Activated CD8-positive, alpha-beta memory T cell treated with anti-CD3 and anti-CD28 coated beads for 48 hours (primary cell): ENCODE measurements around the gene NACC2.

Experiments used
- DNase-seq, 3 experiments: peaks; one replicate each; pipeline ENCODE4 v3.0.0-alpha.2; 2020; ENCODE audit warnings: low read depth in 2 of 3, low spot score in 2 of 3

The NACC2 gene

DNA sequence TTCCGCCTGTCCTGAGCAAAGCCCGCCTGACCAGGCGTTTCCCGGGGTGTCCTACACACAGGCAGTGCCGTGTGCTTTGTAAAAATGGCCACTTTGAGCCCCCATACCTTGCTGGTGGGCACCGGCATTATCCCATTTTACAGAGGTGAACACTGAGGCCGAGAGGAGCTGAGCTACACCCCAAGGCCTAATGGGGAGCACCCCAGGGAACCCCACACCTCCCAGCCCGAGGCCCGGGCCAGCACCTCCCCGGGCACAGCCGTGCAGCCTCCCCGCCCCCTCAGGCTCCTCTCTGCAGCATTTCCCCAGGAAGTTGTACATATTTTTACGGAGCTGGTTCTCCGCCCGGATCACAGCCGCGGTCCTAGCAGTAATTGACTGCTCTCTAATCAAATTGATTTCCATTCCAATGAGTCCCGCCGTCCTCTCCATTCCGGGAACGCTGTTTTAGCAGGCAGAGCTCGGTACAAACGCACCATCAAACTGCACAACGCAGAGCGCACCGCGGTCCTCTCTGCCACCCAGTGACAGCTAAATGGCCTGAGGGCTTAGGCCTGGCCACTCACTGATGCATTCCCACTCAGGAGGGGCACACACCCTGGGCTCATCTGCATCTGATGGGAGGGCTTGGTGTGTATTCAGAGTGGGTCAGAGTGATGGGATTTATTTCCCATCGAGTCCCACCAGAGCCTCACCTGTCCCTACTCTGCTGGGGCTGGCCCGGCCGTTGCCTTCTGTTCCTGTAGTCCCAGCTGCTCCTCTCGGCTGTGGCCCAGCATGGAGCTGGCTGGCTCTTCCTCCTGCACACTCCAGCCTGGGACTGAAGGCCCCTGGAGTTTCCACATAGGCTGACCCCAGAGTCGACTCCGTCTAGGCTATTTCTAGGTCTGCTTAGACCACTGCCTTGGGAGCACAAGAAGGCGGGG is 97.7 kb downstream of the NACC2 start:
- no peak for DNase-seq

DNA sequence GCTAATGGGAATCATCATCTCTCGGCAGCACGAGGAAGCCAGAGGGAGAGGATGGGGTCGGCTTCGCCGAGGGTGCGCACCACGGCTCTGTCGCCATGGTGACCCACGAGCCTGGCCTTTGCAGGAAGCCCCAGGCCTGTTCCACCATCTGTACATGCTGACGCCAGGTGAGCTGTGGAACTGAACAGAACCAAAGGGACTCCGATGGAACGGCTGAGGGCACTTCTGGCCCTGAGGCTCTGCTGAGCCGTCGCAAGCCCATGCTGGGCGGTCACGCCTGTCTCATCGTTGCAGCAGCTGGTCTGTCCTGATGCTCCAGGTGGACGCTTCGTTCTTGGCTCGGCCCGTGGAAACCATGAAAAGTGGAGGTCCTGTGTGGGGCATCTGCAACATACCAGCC is 99.3 kb downstream of the NACC2 start:
- no peak for DNase-seq

DNA sequence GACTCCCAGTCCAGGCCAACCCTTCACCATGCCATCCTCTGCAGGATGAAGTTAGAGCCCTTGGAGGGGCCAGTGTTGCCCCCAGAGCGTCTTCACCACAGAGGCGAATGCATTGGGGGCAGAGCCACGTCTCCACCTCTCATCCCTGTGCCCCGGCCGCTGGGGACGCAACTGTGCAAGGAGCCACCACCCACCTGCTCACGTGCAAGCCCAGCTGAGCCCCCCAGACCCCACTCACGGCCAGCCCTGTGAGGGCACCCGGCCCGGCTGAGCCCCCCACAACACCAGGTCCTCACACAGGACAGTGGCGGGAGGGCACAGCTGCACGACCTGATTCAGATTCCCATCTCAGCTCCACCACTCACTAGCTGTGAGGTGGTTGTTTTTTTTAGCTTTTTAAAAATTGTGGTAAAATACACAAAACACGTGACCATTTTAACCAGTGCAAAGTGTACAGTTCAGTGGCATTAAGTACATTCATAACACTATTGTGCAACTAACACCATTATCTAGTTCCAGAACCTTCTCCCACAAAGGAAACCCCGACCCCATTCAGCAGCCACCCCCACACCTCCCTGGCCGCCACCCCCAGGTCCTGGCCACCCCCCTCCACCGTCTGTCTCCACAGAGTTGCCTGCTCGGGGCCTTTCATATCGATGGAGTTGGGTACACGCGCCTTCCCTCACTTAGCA is 100.4 kb downstream of the NACC2 start:
- no peak for DNase-seq

DNA sequence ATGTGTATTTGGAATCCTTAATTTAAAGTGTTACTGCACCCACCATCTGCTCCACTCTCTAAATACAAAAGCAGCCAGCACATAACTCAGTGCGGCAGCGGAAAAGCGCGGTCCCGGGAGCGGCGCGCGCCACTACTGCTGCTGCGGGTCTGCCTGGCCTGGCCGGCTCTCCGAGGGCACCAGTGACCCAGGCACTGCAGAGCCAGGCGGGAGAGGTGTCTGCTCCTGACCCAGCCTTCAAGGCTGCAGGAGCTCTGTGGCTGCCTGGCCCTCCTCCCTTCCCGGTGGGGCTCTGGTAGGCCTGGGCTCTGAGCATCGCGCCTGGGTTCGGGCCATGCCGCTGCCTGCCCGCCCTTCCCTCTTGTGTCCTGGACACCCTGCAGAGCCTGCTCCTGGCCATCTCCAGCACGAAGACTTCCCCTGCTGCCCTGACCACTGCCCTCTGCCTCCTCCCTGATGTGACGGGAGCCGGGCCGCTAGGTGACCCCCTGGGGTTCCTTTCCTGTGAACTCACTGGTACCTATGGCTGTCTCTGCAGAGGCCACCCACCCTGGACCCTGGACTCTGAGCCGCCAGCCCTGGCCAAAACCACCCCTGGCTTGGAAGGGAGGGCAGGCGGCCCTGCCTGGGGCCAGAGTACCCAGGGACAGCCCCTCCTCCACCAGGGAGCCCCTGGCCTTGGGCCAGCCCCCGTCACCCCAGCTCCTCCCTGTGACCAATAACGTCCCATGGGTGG is 101.2 kb downstream of the NACC2 start:
- DNase-seq: no peak

DNA sequence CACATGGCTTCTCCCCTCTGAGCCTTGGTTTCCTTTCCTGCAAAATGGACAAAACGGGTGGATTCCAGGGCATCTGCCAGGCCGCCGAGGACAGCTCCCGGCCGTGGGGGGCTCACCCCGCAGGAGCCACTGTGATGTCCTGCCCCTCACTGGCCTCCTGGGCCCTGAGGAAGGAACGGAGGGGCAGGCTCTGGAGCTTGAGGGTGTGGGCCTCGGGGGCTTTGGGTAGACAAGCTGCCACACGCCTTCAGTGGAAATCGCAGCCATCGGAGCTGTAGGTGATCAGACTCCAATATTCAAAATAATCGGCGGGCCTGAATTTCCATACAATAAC is 101.7 kb downstream of the NACC2 start:
- DNase-seq: no peak

DNA sequence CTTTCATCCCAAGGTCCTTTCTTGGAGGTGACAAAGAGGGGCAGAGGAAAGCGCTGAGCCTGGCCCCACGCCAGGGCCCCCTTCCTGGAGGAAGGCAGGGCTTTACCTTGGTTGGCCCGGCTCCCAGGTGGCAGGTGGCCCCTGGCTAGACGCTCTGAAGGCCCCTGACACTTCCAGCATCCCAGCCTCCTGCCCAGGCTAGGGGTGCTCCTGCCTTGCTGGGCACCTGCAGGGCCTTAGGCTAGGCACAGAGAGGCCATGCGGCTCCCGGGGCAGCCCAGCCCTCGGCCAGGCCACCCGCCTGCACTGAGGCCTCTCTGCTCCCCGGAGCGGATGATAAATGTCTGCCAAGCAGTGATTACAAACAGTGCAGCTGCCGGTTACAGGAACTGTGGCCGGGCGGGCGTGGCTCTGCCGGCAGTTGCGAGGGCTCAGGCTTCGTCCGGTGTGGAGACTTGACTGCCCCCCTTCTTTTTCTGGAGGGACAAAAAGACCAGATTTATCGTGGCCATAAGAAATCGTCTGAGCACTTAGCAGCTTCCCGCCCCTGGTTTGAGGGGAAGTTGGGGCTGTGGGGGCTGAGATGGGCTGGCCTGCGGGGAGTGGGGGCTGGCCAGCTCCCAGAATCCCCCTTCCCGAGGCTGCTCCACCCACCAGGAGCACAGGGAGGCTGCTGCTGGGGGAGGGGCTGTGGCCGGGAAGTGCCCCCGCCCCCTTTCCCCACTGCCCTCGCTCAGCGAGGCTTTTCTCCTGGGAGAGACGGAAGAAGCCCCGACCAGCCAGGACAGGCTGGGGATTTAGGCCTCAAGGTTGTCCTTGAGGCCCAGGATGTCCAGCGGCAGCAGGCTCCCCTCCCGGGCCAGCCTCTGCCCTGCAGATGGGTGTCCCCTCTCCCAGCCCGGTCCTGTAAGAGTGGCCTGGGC is 102.3 kb downstream of the NACC2 start:
- DNase-seq: peak in 1 of 3 experiments; percentile 20

DNA sequence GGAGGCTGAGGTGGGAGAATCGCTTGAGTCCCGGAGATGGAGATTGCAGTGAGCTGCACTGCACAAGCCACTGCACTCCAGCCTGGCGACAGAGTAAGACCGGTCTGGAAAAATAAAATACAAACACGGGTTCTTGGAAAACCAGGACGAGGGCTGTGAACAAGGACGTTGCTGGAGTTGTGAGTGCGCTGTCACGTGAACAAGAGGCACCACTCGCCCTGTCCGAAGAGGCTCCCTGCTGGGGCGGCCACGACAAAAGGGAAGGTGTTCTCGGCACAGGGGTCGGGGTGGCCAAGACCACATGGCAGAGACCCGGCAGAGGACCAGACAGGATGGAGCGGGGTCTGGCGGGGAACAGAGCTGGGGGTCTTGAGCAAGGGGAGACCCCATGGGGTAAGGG is 103.3 kb downstream of the NACC2 start:
- DNase-seq: no peak

- no peak for DNase-seq
Measured at GRCh38 chr9:135990468-135991429, 104.3 kb downstream of the NACC2 start.

- DNase-seq: no peak
Measured at GRCh38 chr9:135989722-135990467, 105.2 kb downstream of the NACC2 start.

- DNase-seq: no peak
Measured at GRCh38 chr9:135989157-135989556, 105.9 kb downstream of the NACC2 start.

DNA sequence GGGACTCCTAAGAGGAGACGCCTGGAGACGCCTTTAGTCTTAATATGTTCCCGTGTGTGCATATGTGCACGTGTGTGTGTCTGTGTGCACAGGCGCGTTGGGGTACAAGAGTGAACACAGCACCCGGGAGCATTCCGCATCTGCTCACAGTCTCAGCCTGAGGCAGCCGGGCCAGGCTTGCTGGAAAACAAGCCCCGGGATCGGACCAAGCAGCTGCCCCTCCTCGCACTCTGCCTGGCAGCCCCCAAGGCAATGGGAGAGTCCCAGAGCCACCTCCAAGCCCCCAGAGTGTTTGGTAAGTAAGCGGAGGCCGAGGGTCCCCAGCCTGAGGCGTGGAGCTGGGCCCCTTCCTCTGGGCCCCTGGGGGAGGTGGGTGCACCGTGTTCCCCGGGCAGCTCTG is 106.6 kb downstream of the NACC2 start:
- DNase-seq: no peak

DNA sequence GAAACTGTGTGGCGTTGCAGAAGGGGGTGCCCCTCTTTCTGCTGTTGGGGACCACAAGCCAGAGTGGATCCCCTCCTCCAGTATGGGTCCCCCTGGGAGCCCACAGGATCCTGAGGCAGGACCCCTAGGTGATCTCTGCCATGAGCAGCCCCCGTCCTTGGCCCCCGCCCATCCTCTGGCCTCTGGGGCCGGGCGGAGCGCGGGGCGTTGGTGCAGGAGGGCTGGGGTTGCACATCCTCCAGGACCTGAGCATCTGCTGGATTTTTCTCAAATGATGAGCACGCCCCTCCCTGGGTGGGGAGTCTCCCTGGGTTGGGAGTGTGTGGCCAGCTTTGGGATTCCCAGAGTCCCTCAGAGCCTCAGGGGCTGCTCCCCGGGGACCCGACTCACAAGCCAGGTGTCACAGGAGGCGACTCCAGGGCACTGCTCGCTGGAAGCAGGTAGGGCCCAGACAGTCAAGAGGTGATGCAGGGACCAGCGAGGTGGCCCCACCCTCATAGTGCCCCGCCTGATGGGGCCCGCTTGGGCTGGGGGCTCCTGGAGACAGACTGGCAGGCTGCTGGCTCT is 107.2 kb downstream of the NACC2 start:
- no peak for DNase-seq

- no peak for DNase-seq
Measured at GRCh38 chr9:135986605-135987004, 108.5 kb downstream of the NACC2 start.

DNA sequence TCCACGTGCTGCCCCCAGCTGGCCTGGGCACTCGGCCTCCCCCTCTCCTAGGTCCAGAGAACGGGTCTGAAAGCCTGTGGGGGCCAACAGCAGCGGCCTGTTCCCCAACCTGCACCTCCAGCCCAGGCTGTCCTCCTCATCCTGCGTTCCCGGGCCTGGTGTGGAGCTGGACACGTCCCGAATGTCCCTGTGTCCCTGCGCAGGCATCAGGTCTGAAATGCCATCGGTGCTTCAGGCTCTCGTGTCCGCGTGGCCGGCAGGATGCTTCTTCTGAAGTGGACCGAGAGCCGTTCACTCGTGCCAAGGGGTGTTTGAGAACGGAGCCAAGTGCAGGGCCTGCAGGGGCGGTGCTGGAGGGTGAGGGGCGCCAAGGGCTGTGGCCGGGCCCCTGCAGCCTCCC is 109.2 kb downstream of the NACC2 start:
- DNase-seq: no peak

- no peak for DNase-seq
Measured at GRCh38 chr9:135985459-135985774, 109.7 kb downstream of the NACC2 start.

- no peak for DNase-seq
Measured at GRCh38 chr9:135984072-135984710, 110.9 kb downstream of the NACC2 start.

DNA sequence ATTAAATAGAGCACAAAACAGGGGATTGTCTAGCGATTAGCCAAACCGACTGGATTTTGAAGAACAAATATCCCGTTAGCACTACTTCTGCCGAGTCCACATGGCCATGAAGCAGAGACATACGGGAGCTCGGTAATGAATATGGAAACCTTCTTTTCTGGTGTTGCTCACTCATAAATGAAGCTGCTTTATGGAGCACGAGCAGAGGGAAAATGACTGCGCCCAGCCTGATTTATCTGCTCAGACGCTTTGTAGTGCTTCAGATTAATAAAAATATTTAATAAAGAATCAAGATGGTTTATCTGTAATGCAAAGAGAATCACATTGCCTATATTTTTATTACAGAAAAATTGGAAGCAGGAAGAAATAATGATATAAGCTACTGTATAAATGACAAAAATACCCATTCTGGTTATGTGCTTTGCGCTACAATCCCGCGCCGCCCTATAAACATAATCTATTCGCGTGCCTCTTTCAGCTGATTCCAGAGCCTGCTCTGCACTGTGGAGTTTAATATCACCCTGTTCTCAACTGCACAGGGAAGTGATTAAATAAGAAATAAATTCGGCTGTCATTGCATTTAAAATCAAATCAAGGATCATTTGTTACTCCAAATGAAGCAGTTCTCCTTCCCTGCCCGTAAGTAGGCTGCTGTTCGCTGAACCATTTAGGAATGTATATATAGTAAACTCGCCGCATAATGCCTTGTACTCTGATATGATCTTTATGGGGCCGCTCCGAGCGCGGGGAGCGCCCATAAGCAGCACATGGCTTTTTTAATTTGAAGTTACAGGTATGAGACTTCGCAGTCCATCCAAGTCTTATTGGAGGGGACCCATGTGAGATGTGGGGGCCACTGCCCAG is 111.6 kb downstream of the NACC2 start:
- no peak for DNase-seq
